IPS-18a (cell line): ENCODE measurements around the gene EHD3.

Source experiments
- H3K27ac ChIP-seq: one replicate; pipeline ENCODE4 v1.5.1; 2013; ENCODE audit warnings: low read length
- H3K27me3 ChIP-seq: one replicate; pipeline ENCODE4 v1.6.1; 2013; ENCODE audit warnings: mild to moderate bottlenecking, low read length; ENCODE audit not compliant: control insufficient read depth, insufficient read depth
- H3K36me3 ChIP-seq: one replicate; pipeline ENCODE4 v1.6.1; 2013; ENCODE audit warnings: low read depth, low read length; ENCODE audit not compliant: control insufficient read depth
- H3K4me1 ChIP-seq: one replicate; pipeline ENCODE4 v1.6.1; 2013; ENCODE audit warnings: low read depth, low read length; ENCODE audit not compliant: control insufficient read depth
- H3K4me3 ChIP-seq: one replicate; pipeline ENCODE4 v1.5.1; 2013; ENCODE audit warnings: low read length
- H3K9ac ChIP-seq: one replicate; pipeline ENCODE4 v1.6.1; 2013; ENCODE audit warnings: mild to moderate bottlenecking, low read length, moderate library complexity
- H3K9me3 ChIP-seq: one replicate; pipeline ENCODE4 v1.6.1; 2013; ENCODE audit warnings: low read depth, low read length; ENCODE audit not compliant: control insufficient read depth

Gene EHD3

GRCh38 chr2:31213601-31214443 lies 20.1 kb upstream of the EHD3 start:
- Histone ChIP-seq H3K27ac (no peak overlapping the region), H3K4me3 (no peak overlapping the region), H3K36me3 (no peaks in the 10 kb centered on the region), H3K27me3 (no peaks in the 10 kb centered on the region), H3K4me1 (peaks cover 4% of the 10 kb centered on the region), H3K9ac (no peak overlapping the region), H3K9me3 (no peaks in the 10 kb centered on the region)

GRCh38 chr2:31214444-31214915 lies 19.5 kb upstream of the EHD3 start:
- Histone ChIP-seq H3K27ac (no peak overlapping the region), H3K4me3 (no peak overlapping the region)

GRCh38 chr2:31216734-31217133 lies 17.2 kb upstream of the EHD3 start:
- Histone ChIP-seq H3K9ac (no peak overlapping the region), H3K9me3 (no peaks in the 10 kb centered on the region), H3K4me3 (no peak overlapping the region), H3K27me3 (no peaks in the 10 kb centered on the region), H3K27ac (no peak overlapping the region), H3K36me3 (no peaks in the 10 kb centered on the region), H3K4me1 (peaks cover 4% of the 10 kb centered on the region)

More at GRCh38 chr2:31214444-31214915, 19.5 kb upstream of the EHD3 start:
- no peaks in the 10 kb centered on the region for H3K36me3 ChIP-seq
- no peaks in the 10 kb centered on the region for H3K27me3 ChIP-seq
- no peaks in the 10 kb centered on the region for H3K9me3 ChIP-seq
- no peak overlapping the region for H3K9ac ChIP-seq
- peaks cover 4% of the 10 kb centered on the region for H3K4me1 ChIP-seq

GRCh38 chr2:31217465-31218200 lies 16.3 kb upstream of the EHD3 start, which contains the start of gene CAPN14:
Gene CAPN14, minus strand, starts transcription at chr2:31217515. Its CDS starts 12,068 bp downstream, at chr2:31205447.
- H3K27ac ChIP-seq = no peak within 1 kb of the TSS
- no peak within 1 kb of the TSS for H3K9ac ChIP-seq
- H3K4me1 ChIP-seq = peaks cover 4% of the 10 kb centered on the region
- no peaks in the 10 kb centered on the region for H3K36me3 ChIP-seq
- H3K27me3 ChIP-seq = no peaks in the 10 kb centered on the region
- no peaks in the 10 kb centered on the region for H3K9me3 ChIP-seq
- H3K4me3 ChIP-seq = no peak within 1 kb of the TSS

GRCh38 chr2:31219131-31219969 lies 14.6 kb upstream of the EHD3 start:
- Histone ChIP-seq H3K4me3 (no peak overlapping the region), H3K36me3 (no peaks in the 10 kb centered on the region), H3K9ac (no peak overlapping the region), H3K27me3 (no peaks in the 10 kb centered on the region), H3K9me3 (no peaks in the 10 kb centered on the region), H3K27ac (no peak overlapping the region), H3K4me1 (no peaks in the 10 kb centered on the region)

- Histone ChIP-seq H3K9ac (no peak overlapping the region), H3K4me1 (no peaks in the 10 kb centered on the region)
Measured at GRCh38 chr2:31221544-31221943, 12.4 kb upstream of the EHD3 start.

GRCh38 chr2:31222071-31222470 lies 11.9 kb upstream of the EHD3 start:
- no peaks in the 10 kb centered on the region for H3K4me1 ChIP-seq
- no peaks in the 10 kb centered on the region for H3K27me3 ChIP-seq
- H3K4me3 ChIP-seq = no peak overlapping the region
- no peaks in the 10 kb centered on the region for H3K9me3 ChIP-seq
- no peaks in the 10 kb centered on the region for H3K36me3 ChIP-seq
- H3K9ac ChIP-seq = no peak overlapping the region
- no peak overlapping the region for H3K27ac ChIP-seq

More at GRCh38 chr2:31221544-31221943, 12.4 kb upstream of the EHD3 start:
- no peak overlapping the region for H3K4me3 ChIP-seq
- H3K9me3 ChIP-seq = no peaks in the 10 kb centered on the region
- H3K36me3 ChIP-seq = no peaks in the 10 kb centered on the region
- H3K27ac ChIP-seq = no peak overlapping the region
- no peaks in the 10 kb centered on the region for H3K27me3 ChIP-seq

- Histone ChIP-seq H3K36me3 (no peaks in the 10 kb centered on the region), H3K4me1 (no peaks in the 10 kb centered on the region), H3K9me3 (no peaks in the 10 kb centered on the region), H3K9ac (no peak overlapping the region), H3K27ac (no peak overlapping the region), H3K27me3 (no peaks in the 10 kb centered on the region), H3K4me3 (no peak overlapping the region)
Measured at GRCh38 chr2:31223026-31223425, 10.9 kb upstream of the EHD3 start.

GRCh38 chr2:31223749-31224148 lies 10.2 kb upstream of the EHD3 start:
- no peaks in the 10 kb centered on the region for H3K4me1 ChIP-seq
- H3K9ac ChIP-seq = no peak overlapping the region
- H3K27me3 ChIP-seq = no peaks in the 10 kb centered on the region

GRCh38 chr2:31226266-31226665 lies 7.7 kb upstream of the EHD3 start:
- Histone ChIP-seq H3K27ac (no peak overlapping the region), H3K27me3 (no peaks in the 10 kb centered on the region), H3K4me1 (no peaks in the 10 kb centered on the region), H3K9ac (no peak overlapping the region), H3K4me3 (no peak overlapping the region), H3K9me3 (no peaks in the 10 kb centered on the region), H3K36me3 (no peaks in the 10 kb centered on the region)

More at GRCh38 chr2:31223749-31224148, 10.2 kb upstream of the EHD3 start:
- Histone ChIP-seq H3K4me3 (no peak overlapping the region), H3K27ac (no peak overlapping the region), H3K9me3 (no peaks in the 10 kb centered on the region), H3K36me3 (no peaks in the 10 kb centered on the region)

- no peaks in the 10 kb centered on the region for H3K4me1 ChIP-seq
- H3K9ac ChIP-seq = no peak overlapping the region
- H3K36me3 ChIP-seq = no peaks in the 10 kb centered on the region
- H3K27ac ChIP-seq = no peak overlapping the region
- H3K9me3 ChIP-seq = no peaks in the 10 kb centered on the region
- no peaks in the 10 kb centered on the region for H3K27me3 ChIP-seq
- no peak overlapping the region for H3K4me3 ChIP-seq
Measured at GRCh38 chr2:31227110-31227509, 6.8 kb upstream of the EHD3 start.
